ENCODE results near the gene SLC44A5. TPM values are rescaled to one million over a fixed set of nuclear protein-coding genes. Genes with fewer than 3 reads are reported as not detected.
"Not testable (repeated sequence)": the region's sequence is repeated elsewhere in the genome, so short reads cannot be mapped to it uniquely, and the experiment has no call there.

SLC44A5 gene
- total RNA-seq, 2 donors from 2014 or later = 1.2 to 4.2 TPM

DNA sequence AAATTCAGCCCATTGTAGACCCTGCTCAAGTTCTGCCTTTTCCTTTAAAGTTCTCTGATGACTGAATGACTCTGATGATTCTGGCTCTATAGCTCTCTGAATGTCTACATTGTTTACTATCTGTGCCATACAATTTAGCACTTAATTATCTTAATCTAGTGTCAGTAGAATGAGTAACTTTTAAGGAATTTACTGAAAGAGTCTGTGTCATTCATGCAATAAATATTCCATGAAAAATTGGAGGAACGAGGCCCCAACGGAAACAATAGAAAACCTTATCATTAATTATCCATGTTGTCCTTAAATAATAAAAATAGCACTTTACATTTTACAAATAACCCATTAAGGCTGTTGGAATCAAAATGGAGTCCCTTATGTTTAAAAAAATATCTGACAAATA, 77.8 kb downstream of the SLC44A5 start:
- ATAC-seq = no peak
- no peak for DNase-seq
- intact Hi-C loops (cut with DNase I) = no loop called here

DNA sequence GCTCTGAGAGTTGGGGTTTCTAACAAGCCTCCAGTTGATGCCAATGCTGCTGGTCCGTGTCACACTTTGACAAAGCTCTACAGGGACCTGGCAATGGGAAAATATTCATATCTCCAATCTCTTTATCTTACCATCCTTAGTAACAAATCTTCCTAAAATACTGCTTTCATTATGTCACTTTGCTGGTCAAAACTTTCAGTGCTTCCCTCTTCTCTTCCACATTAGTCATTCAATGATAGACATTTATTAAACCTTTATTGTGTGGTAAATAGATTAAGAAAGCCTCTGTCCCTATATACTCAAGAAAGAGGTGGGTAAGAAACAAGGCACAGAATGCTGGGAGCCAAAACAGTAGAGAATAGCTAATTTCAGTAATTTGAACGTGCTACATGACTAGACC, 79.3 kb downstream of the SLC44A5 start:
- intact Hi-C loops (cut with DNase I) = no loop called here
- DNase-seq = no peak
- no peak for ATAC-seq

DNA sequence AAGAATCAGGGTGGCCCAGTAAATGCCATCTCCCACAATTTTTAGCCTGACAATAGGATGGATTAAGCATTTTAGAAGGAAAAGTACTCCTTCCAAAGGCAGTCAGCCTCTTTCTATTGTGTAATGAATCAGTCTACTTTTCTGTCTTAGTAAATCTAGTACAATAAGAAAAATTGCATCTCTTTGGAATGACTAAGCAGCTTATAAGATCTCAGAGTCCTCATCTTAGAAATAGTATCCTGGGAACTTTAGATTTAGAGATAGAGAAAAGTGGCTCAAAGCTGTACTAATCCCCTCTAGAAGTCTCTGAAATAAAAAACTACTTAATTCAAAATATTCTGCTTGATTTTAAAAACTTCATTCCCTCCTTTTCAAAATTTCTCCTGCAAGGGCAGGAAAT, 81.4 kb downstream of the SLC44A5 start:
- DNase-seq (no peak), ATAC-seq (no peak)
- intact Hi-C loops (cut with DNase I) = no loop called here

DNA sequence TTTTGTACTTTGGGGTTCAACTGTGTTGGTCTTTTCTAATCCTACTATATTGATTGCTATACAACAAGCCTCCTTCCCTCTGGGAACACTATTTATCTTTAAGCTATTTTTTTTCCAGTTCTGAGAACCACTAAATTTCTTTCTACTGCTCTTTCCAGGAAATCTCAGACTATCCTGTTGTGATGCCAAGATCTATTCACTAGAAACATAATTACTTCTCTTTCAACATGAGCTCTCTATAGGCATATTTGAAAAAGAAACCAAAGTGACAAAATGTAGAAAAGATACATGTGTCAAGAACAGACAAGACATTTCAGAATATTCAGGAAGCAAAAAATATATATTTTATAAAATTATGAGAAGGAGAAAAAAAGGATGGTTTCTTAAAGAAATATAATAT, 82.9 kb downstream of the SLC44A5 start:
- ATAC-seq (no peak), DNase-seq (no peak)
- intact Hi-C loops (cut with DNase I) = no loop called here

DNA sequence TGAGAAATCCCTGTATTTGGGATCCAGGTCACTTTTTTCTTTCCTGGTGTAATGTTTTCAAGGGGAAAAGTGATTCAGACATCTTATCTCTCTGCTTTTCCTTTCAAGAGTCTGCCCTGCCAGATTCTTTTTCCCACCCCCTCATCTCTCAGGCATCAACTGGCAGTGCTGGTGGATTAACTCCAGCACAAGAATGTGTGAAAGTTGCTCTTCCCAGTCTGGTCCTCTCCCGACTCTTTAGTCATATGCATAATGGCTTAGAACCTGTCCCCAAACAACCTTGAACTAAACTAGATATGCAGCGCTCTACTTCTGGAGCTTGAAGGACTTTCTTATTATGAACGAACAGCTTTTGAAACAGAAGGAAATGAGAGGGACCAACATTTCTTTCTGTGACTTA, 88.5 kb downstream of the SLC44A5 start:
- ATAC-seq (peak; percentile 47 to 94), DNase-seq (peak; percentile 30)
- intact Hi-C loops (cut with DNase I) = no loop called here

DNA sequence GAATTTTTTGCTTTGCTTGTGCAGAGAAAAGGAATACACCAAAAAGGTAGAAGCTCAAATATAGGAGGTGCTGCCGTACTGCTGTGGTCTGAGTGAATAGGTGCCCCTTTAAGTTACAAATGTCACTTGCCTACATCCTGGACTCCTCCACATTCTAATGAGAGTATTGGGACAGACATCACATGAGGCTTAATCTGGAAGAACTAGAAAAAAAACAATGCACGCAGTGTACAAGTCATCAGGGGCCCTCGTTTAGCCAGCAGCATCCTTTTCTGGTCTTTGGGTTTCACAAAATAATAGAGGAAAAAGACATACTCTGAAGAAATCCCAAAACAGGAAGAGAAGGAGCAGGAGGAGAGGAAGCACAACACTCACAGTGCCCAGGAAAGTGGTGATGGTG, 89.3 kb downstream of the SLC44A5 start:
- ATAC-seq = no peak
- DNase-seq = no peak
- intact Hi-C loops (cut with DNase I) = no loop called here

DNA sequence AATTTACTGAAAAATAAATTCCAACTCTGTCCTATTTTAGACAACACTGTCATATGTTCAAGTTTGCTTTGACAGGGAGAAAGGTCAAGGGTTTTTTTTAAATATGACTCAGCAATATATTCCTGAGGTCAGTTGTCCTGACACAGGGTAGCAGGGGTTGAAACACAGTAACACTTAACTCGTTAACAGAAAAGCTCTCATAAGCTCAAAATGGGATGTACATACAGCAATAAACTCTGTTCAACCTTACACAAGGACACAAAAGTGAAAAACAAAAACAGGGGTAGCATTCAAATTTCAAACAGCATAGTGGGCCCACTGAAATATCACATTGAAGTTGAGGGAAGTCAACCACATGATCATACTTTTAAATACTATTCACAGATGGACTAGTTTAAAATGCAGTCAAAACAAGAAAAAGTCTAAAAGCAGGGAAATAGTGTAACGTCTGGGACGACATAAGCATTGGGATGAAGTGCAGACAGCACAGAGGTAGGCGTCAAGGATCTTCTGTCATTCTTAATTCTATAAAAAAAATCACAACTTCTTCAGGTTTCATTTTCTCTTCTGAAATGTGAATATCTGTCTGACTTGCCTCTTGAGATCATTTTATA, 89.9 kb downstream of the SLC44A5 start:
- intact Hi-C loops (cut with DNase I) = no loop called here
- DNase-seq (no peak), ATAC-seq (no peak)

DNA sequence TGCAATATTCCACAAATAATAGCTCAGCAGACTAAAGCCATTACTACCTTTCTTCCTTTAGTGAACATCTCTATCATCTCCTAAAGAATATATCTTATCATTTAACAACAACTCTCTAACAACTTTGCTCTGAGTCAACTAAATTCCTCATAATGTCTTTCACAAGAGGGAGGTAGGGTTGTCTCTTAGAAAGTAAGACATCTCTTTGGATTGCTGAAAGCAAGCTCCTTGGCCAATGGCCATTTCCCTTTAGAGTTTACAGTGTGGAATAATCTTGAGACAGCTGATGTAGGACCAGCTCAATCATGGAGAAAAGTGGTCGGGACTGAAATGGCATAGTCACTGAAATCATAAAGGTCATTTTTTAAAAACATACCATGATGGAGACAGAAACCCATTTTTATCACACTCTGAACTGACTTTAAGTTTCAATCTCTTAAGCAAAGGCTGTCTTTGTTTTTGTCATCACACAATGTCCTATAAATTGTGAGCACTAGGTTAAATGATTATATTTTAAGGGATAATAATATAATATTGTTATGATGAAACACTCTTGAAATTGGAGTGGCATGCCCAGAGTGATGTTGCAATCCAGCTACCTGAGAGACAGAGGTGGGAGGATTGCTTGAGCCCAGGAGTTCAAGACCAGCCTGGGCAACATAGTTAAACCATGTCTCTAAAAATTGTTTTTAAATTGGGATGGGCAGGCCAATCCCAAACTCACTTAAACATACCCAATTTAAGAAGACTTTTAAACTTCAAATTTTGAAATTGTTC, 91.1 kb downstream of the SLC44A5 start:
- intact Hi-C loops (cut with DNase I) = no loop called here
- DNase-seq = no peak
- ATAC-seq = peak in 1 of 2 donors; percentile 64

DNA sequence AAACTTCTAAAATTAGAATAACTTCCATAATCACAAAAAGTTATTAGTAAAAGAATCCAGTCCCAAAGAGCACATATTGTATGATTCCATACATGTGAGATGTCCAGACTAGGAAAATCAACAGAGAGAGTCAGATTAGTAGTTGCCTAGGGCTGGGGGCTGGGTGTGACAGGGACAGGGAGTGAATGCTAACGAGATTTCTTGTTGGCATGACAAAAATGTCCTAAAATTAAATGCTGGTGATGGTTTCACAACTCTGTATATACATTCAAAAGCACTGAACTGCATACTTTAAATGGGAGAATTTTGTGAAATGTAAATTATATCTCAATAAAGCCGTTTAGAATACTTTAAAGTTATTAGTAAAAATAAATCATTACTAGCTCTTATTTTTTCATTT, 92.2 kb downstream of the SLC44A5 start:
- ATAC-seq (no peak), DNase-seq (no peak)
- intact Hi-C loops (cut with DNase I) = no loop called here

DNA sequence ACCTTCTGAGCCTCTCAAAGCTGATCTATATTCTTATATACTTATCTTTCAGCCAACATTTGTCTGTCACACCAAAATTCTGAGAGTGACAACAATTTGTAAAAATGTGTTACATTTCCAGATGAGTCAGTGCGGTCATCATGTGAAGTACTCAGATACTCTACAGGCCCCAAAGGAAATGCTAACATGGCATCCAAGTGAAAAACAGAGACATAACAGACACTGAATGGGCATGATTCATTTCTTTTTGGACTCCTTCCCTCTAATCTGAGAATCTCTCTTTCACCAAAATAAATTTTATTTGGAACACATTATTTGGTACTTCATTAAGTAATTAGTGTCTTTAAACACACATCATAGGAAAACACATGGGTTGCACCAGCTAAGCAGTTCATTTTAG, 96.6 kb downstream of the SLC44A5 start:
- intact Hi-C loops (cut with DNase I) = no loop called here
- DNase-seq (no peak), ATAC-seq (no peak)

DNA sequence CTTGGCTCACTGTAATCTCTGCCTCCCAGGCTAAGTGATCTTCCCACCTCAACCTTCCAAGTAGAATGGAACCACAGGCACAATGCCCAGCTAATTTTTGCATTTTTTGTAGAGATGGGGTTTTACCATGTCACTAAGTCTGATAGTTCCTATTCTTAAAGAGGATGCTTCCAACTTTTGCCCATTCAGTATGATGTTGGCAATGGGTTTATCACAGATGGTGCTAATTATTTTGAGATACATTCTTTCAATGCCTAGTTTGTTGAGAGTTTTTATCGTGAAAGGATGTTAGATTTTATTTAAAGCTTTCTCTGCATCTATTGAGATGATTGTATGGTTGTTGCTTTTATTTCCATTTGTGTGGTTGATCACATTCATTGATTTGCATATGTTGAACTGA, 103.9 kb downstream of the SLC44A5 start:
- DNase-seq (no peak), ATAC-seq (no peak)
- intact Hi-C loops (cut with DNase I) = no loop called here

DNA sequence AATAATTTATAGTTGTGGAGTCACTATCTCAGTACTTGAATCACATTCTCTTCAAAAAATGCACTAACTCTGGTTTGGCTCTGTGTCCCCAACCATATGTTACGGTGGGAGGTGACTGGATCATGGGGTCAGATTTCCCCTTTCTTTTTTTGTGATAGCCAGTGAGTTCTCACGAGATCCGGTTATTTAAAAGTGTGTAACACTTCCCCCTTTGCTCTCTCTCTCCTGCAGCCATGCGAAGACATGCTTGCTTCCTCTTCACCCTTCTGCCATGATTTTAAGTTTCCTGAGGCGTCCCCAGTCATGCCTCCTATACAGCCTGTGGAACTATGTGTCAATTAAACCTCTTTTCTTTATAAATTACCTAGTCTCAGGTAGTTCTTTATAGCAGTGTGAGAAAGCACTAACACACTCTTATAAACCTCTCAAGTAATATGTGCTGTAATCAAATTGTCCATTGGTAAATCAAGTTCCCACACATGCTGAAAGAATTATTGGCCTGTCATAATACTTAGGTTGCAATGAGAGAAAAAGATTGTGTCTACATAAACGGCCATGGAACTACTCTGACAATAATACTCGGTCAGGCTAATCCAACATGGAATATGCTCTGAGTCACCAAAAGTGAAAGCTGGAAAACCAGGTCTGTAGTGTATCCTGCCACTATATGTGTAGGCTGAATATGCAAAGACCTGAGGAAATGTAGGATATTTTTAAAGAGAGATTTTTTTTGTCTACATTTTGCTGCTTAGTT, 107.5 kb downstream of the SLC44A5 start:
- intact Hi-C loops (cut with DNase I) = no loop called here
- no peak for DNase-seq
- no peak for ATAC-seq

DNA sequence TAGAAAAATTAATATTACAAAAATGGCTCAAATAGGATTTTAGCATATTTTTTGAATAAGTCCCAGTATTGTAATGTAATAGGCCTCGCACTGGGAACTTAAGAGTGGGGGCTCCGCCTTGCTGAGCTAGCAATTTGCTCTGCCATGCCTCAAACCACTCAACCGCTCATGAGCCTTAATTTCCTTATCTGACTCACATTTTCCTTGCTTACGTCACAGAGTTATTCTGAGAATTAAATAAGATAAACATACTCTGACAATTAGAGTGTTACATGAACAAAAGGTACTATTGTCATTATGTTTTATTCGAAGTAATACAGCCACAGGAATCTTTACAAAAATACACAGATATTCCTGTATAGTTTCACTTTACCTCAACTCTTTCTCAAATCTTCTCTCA, 108.1 kb downstream of the SLC44A5 start:
- DNase-seq (no peak), ATAC-seq (no peak)
- intact Hi-C loops (cut with DNase I) = no loop called here

DNA sequence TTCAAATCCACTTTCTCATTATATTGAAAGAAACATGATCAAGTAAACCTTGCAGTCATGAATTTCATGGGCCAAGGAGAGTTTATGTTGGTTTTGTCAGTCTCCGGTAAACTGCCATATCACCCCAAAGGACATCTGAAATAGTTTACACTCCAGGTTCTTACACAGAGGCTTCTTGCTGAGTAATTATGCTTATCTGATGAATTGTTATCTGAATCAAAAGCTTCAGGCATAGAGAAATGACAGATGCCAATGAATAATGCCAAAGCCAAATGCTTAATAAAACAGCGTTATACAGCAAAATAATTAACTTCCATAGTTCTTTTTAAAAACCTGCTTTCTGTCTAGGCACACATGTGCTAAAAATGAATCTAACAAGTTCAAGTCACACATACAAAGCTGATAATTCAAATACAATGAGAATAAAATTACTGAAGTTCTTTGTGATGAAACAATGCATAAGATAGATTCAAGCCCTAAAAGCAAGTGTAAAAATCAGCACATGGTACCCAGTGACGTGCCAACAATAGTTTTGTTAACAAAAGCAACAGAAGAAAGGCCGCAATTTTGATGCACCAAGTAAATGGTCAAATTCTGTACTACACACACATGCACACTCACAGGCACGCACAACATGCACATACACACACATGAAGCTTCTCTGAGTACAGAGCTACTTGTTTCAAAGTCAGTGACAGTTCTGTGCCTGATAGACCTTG, 109.2 kb downstream of the SLC44A5 start:
- DNase-seq = no peak
- intact Hi-C loops (cut with DNase I) = no loop called here
- ATAC-seq = no peak

DNA sequence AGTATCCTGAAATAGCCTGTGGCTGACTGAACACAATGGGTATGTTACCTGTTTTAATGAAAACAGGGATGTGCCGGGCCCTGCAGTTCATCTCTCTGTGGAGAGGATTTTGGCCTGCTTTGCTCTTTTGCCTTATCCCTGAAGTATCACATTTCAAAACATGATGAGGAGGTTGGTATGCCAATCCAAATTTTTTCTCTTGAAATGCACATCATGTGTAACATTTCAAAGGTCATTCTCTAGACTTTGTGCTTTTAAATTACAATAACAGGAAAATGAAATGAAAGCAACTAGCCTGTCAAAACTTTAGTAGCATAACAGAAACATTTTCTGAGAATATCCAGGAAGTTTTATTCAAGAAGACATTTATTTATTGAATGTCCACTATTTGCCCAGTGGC, 118.9 kb downstream of the SLC44A5 start:
- ATAC-seq (no peak), DNase-seq (no peak)
- intact Hi-C loops (cut with DNase I) = no loop called here

DNA sequence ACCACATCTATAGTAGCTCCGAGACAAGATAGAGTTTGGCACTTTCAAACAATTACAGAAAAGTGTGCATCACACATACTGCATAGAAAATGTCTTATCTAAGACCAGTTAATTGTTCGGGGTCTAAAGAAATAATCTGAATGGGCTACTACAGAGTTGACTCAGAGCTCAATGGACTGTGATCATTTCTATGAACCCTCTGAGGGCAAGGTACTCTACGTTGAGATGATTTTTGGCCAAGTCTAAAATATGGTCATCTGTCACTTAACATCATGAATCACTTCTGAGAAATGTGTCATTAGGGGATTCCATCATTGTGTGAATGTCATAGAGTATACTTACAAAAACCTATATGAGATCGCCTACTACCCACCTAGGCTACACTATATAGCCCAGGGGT, 123.5 kb downstream of the SLC44A5 start:
- DNase-seq = no peak
- intact Hi-C loops (cut with DNase I) = no loop called here
- no peak for ATAC-seq

DNA sequence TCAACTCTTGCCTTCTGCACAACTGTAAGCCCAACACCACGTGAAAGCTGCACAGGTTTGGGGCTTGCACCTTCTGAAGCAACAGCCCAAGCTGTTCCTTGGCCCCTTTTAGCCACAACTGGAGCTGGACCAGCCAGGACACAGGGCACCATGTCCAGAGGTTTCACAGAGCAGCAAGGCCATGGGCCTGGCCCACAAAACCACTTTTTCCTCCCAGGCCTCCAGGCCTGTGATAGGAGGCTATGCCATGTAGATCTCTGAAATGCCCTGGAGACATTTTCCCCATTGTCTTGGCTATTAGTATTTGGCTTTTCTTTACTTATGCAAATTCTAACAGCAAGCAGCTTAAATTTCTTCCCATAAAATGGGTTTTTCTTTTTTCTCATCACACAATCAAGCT, 126.1 kb downstream of the SLC44A5 start:
- intact Hi-C loops (cut with DNase I) = no loop called here
- ATAC-seq = no peak
- no peak for DNase-seq

DNA sequence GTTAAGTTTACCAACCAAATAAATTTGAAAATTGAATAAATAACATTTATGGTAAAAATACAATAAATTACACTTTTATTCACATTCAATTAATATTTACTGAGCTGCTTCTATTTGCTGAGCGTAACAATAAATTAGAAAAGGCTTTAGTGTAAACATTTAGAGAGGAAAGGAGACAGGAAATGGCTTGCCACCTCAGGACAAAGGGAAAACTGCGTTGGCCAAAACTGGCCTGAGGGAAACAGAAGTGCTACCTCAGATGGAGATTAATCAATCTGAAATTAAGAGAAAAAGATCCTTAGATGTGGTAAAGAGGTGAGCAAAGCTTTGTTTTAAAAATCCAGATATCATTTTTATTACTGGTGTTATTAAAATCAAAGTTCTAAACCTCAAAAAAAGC, 128.0 kb downstream of the SLC44A5 start:
- ATAC-seq (no peak), DNase-seq (no peak)
- intact Hi-C loops (cut with DNase I) = no loop called here

DNA sequence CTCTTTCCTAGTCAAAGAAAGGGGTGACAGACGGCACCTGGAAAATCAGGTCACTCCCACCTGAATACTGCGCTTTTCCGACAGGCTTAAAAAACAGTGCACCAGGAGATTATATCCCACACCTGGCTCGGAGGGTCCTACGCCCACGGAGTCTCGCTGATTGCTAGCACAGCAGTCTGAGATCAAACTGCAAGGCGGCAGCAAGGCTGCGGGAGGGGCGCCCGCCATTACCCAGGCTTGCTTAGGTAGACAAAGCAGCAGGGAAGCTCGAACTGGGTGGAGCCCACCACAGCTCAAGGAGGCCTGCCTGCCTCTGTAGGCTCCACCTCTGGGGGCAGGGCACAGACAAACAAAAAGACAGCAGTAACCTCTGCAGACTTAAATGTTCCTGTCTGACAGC, 134.4 kb downstream of the SLC44A5 start:
- intact Hi-C loops (cut with DNase I); DNase-seq; ATAC-seq: not testable (repeated sequence)

DNA sequence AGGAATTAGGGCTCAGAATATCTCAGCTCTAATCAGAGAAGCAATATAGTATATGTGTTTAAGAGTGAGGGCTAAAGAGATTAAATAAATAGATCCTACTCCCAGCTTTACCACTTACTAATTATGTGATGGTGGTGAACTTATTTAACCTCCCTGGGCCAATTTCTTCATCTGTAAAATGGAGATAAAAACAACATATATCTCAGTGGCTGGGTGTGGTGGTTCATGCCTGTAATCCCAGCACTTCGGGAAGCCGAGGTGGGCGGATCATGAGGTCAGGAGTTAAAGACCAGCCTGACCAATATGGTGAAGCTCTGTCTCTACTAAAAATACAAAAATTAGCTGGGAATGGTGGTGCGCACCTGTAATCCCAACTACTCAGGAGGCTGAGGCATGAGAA, 135.2 kb downstream of the SLC44A5 start:
- DNase-seq = no peak
- ATAC-seq = no peak
- intact Hi-C loops (cut with DNase I) = no loop called here
